ENCODE data around the gene MFSD6.
A peak's percentile ranks its signal among the peaks of the same experiment; 100 is the strongest.
"Not testable (repeated sequence)": the region's sequence is repeated elsewhere in the genome, so short reads cannot be mapped to it uniquely, and the experiment has no call there.

The MFSD6 gene

GRCh38 chr2:190407662-190408537 is at the start of gene MFSD6:
MFSD6 (plus strand) TSS chr2:190408355; CDS start chr2:190436030, 27,675 bp downstream.
- H3K4me3 ChIP-seq = peak within 1 kb of the TSS; percentile 76 to 95 (median 85)
- H3K9me3 ChIP-seq (replicated peaks in 1 of 11) = no peaks in the 10 kb centered on the region
- no peaks in the 10 kb centered on the region for H3K36me3 ChIP-seq
- peaks cover 9 to 36% (median 28%) of the 10 kb centered on the region in 11 experiments; a peak in 18 of 22 replicates for H3K27me3 ChIP-seq
- H3K4me1 ChIP-seq = peaks cover 15 to 44% (median 22%) of the 10 kb centered on the region in 10 experiments
- no peaks in the 10 kb centered on the region for H4K20me1 ChIP-seq
- H3K27ac ChIP-seq = peak within 1 kb of the TSS; percentile 69 to 86 (median 78)
- peak within 1 kb of the TSS; percentile 86 to 97 (median 92) for H3K4me2 ChIP-seq
- TF ChIP-seq Cebpa-rat (IDR thresholded peaks at IDR 0.05) = no peak
- H3K9ac ChIP-seq = peak within 1 kb of the TSS; percentile 72 to 90 (median 85)

GRCh38 chr2:190358655-190359448 is 49.3 kb upstream of the MFSD6 start:
- H3K4me3 ChIP-seq; H3K9me3 ChIP-seq (replicated peaks in 1 of 11); H3K27ac ChIP-seq; H3K4me2 ChIP-seq; H3K27me3 ChIP-seq; H3K9ac ChIP-seq; H4K20me1 ChIP-seq: not testable (repeated sequence)
- peaks cover 8 to 13% (median 10%) of the 10 kb centered on the region in 10 experiments; a peak in 14 of 20 replicates for H3K4me1 ChIP-seq
- H3K36me3 ChIP-seq = peaks cover 0 to 35% (median 0%) of the 10 kb centered on the region in 11 experiments; a peak in 2 of 22 replicates

- TF ChIP-seq Cebpa-rat (IDR thresholded peaks at IDR 0.05) = no peak
- Histone ChIP-seq H3K36me3 (peaks cover 0 to 43% (median 0%) of the 10 kb centered on the region in 11 experiments; a peak in 2 of 22 replicates), H3K27me3 (no peaks in the 10 kb centered on the region), H4K20me1 (no peaks in the 10 kb centered on the region; a peak in 1 of 22 replicates), H3K27ac (no peak overlapping the region), H3K9ac (no peak overlapping the region), H3K4me1 (peaks cover 8 to 13% (median 10%) of the 10 kb centered on the region in 10 experiments; a peak in 14 of 20 replicates), H3K4me3 (no peak overlapping the region), H3K4me2 (no peak overlapping the region), H3K9me3 (replicated peaks in 1 of 11) (no peaks in the 10 kb centered on the region)
These were observed 47.6 kb upstream of the MFSD6 start for GRCh38 chr2:190360561-190360960.

GRCh38 chr2:190360965-190361364 is 47.2 kb upstream of the MFSD6 start:
- H3K9me3 ChIP-seq (replicated peaks in 1 of 11) = no peaks in the 10 kb centered on the region
- no peaks in the 10 kb centered on the region; a peak in 1 of 22 replicates for H4K20me1 ChIP-seq
- TF ChIP-seq Cebpa-rat (IDR thresholded peaks at IDR 0.05) = no peak
- H3K27ac ChIP-seq = no peak overlapping the region
- no peak overlapping the region for H3K4me2 ChIP-seq
- no peak overlapping the region for H3K9ac ChIP-seq
- H3K27me3 ChIP-seq = no peaks in the 10 kb centered on the region
- no peak overlapping the region for H3K4me3 ChIP-seq
- H3K4me1 ChIP-seq = peaks cover 8 to 11% (median 10%) of the 10 kb centered on the region in 10 experiments; a peak in 14 of 20 replicates
- peaks cover 0 to 43% (median 0%) of the 10 kb centered on the region in 11 experiments; a peak in 2 of 22 replicates for H3K36me3 ChIP-seq

- peaks cover 5 to 10% (median 8%) of the 10 kb centered on the region in 10 experiments; a peak in 11 of 20 replicates for H3K4me1 ChIP-seq
These were observed 46.6 kb upstream of the MFSD6 start for GRCh38 chr2:190361572-190361971.

GRCh38 chr2:190362894-190363293 is 45.3 kb upstream of the MFSD6 start:
- H3K4me3 ChIP-seq = no peak overlapping the region
- peaks cover 0 to 59% (median 0%) of the 10 kb centered on the region in 11 experiments; a peak in 6 of 22 replicates for H3K36me3 ChIP-seq
- H3K9me3 ChIP-seq (replicated peaks in 1 of 11) = no peaks in the 10 kb centered on the region
- no peak overlapping the region for H3K27ac ChIP-seq
- no peaks in the 10 kb centered on the region for H3K27me3 ChIP-seq
- no peaks in the 10 kb centered on the region for H4K20me1 ChIP-seq
- H3K4me1 ChIP-seq = peaks cover 5 to 10% (median 8%) of the 10 kb centered on the region in 10 experiments; a peak in 11 of 20 replicates
- TF ChIP-seq Cebpa-rat (IDR thresholded peaks at IDR 0.05) = no peak
- H3K9ac ChIP-seq = no peak overlapping the region
- no peak overlapping the region for H3K4me2 ChIP-seq

More at GRCh38 chr2:190361572-190361971, 46.6 kb upstream of the MFSD6 start:
- no peak for TF ChIP-seq Cebpa-rat (IDR thresholded peaks at IDR 0.05)
- H4K20me1 ChIP-seq = no peaks in the 10 kb centered on the region
- H3K27me3 ChIP-seq = no peaks in the 10 kb centered on the region
- no peak overlapping the region for H3K4me2 ChIP-seq
- no peak overlapping the region for H3K27ac ChIP-seq
- peaks cover 0 to 46% (median 0%) of the 10 kb centered on the region in 11 experiments; a peak in 3 of 22 replicates for H3K36me3 ChIP-seq
- H3K4me3 ChIP-seq = no peak overlapping the region
- H3K9ac ChIP-seq = no peak overlapping the region
- no peaks in the 10 kb centered on the region for H3K9me3 ChIP-seq (replicated peaks in 1 of 11)

- H3K9ac ChIP-seq = no peak overlapping the region
- peaks cover 0 to 78% (median 0%) of the 10 kb centered on the region in 11 experiments; a peak in 9 of 22 replicates for H3K36me3 ChIP-seq
- no peak overlapping the region for H3K27ac ChIP-seq
- no peaks in the 10 kb centered on the region for H4K20me1 ChIP-seq
- H3K4me2 ChIP-seq = no peak overlapping the region
- TF ChIP-seq Cebpa-rat (IDR thresholded peaks at IDR 0.05) = no peak
- no peaks in the 10 kb centered on the region for H3K9me3 ChIP-seq (replicated peaks in 1 of 11)
- H3K4me1 ChIP-seq = no peaks in the 10 kb centered on the region
- no peaks in the 10 kb centered on the region for H3K27me3 ChIP-seq
- H3K4me3 ChIP-seq = no peak overlapping the region
These were observed 42.5 kb upstream of the MFSD6 start for GRCh38 chr2:190365499-190366204.

- TF ChIP-seq Cebpa-rat (IDR thresholded peaks at IDR 0.05) = no peak
- Histone ChIP-seq H4K20me1 (no peaks in the 10 kb centered on the region), H3K36me3 (peaks cover 0 to 78% (median 0%) of the 10 kb centered on the region in 11 experiments; a peak in 9 of 22 replicates), H3K27ac (no peak overlapping the region), H3K4me3 (no peak overlapping the region), H3K9ac (no peak overlapping the region), H3K9me3 (replicated peaks in 1 of 11) (no peaks in the 10 kb centered on the region), H3K4me2 (no peak overlapping the region), H3K27me3 (no peaks in the 10 kb centered on the region), H3K4me1 (no peaks in the 10 kb centered on the region)
These were observed 41.9 kb upstream of the MFSD6 start for GRCh38 chr2:190366248-190366753.

Measured in BLaER1 treated with 17β-estradiol and CSF1 and Interleukin-3, amounts not matched to agents 10 nM and 100 nM (cell line).